GM04504 (cell line): Measurements from ENCODE around the gene IL21R.

Source experiments
- DNase-seq: peaks from one replicate; pipeline ENCODE4 v3.0.0-alpha.2; 2012; ENCODE audit warnings: low read depth

IL21R gene

DNA sequence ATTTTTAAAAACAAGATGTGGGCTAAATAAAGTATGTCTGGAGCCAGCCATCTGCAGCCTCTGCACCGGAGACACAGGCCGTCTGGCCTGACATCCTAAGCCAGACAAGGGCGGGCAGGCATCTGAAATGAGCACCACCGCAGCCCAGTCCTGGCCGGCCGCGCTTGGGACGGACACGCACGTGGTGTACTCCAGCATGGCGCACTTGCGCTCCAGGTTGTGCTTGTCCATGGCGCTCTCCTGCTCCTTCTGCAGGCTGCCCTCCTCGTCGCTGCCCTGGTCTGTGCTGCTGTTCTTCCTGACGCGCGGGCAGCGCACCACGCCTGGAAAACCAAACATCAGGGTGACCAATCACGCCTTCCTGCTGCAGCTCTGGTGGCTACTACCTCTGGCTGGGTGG is 87.4 kb downstream of the IL21R start:
- no peak for DNase-seq

DNA sequence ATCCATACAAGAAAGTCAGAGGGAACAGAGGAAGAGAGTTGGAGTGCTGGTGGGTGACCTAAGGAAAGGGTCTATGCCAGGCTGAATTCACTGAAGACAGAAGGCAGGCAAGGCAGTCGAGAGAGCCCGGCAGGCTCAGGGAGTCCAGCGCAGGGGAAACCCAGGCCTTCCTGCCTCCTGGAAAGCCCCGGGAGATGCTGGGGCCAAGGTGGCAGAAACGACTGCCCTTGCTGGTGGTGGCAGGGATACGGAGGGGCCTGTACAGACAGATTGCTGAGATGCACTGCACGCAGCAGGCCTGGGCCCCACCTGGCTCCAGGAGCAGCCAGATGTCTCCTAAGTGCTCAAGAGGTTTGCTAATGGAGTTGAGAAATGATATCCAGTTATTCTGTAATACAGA is 87.9 kb downstream of the IL21R start:
- DNase-seq = no peak

DNA sequence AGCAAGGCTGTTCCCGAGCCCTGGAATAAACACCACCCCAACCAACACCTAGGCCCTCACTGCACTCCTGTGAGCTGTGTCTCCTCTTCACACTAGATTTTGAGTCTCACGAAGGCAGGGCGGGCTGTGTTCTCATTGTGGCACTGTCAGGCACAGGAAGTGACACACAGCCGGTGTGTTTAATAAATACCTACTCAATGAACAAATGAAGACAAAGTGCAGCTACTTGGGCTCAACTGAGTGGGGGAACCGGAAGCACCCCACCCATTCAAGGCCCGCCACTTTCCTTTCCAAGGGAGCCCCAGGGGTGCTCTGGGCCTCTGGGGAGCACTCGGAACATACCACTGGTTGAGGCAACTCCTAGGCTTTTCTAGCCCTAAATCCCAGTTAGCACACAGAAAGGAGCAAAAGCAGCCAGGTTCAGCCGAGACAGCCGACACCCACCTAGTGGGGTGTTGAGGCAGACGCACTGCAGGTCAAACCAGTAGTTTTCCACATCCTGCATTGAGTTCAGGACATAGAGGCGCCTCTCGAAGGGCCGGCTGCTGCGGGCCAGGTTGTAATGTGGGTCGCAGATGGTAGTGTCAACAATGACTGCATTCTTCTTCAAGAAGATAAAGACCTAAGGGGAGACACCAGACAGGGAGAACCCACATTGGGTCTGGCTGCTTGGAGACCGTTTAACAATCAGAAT is 90.1 kb downstream of the IL21R start:
- no peak for DNase-seq

GRCh38 chr16:27492588-27492979 is 90.6 kb downstream of the IL21R start:
- no peak for DNase-seq

DNA sequence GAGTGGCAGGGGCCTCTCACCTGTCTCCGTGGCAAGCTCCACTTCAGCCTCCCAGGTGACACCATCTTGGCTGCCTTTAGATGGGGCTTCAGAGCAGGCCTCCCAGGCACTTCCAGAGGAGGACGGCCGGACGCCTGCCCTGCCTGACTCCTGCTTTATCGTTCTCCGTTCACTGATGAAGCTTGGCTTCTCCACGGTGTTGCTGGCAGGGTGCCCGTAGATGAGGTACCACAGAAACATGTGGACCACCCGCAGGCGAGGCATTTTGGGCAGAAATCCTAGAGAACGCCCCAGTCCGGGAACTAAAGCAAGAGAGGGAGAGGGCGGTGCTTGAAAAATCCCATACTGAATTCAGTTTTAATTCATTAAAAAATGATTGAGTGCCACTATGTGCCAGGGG is 93.2 kb downstream of the IL21R start:
- no peak for DNase-seq

GRCh38 chr16:27498031-27498825 is 96.3 kb downstream of the IL21R start:
- DNase-seq = no peak

GRCh38 chr16:27498916-27499658 is 97.1 kb downstream of the IL21R start:
- no peak for DNase-seq

GRCh38 chr16:27499659-27500055 is 97.7 kb downstream of the IL21R start:
- DNase-seq = no peak

GRCh38 chr16:27500801-27501200 is 98.8 kb downstream of the IL21R start:
- no peak for DNase-seq
